Parathyroid adenoma (tissue), 2 donors: ENCODE measurements around the gene CELF6.

Experiments
- H2AFZ ChIP-seq: fragments of 300-600 bp; sonication (generic); one replicate; pipeline ENCODE4 v1.7.0; 2017; ENCODE audit warnings: antibody characterized with exemption, mild to moderate bottlenecking
- H3K27ac ChIP-seq: fragments of 300-600 bp; sonication (generic); one replicate; pipeline ENCODE4 v1.7.0; 2017
- H3K27me3 ChIP-seq: fragments of 300-600 bp; sonication (generic); one replicate; pipeline ENCODE4 v1.7.0; 2017; ENCODE audit warnings: low read length; ENCODE audit not compliant: control insufficient read depth, insufficient read depth
- H3K36me3 ChIP-seq: fragments of 300-600 bp; sonication (generic); one replicate; pipeline ENCODE4 v1.7.0; 2017; ENCODE audit warnings: low read length; ENCODE audit not compliant: control insufficient read depth, insufficient read depth
- H3K4me1 ChIP-seq: fragments of 300-600 bp; sonication (generic); one replicate; pipeline ENCODE4 v1.7.0; 2017; ENCODE audit warnings: control low read depth
- H3K4me2 ChIP-seq: fragments of 300-600 bp; sonication (generic); one replicate; pipeline ENCODE4 v1.7.0; 2017; ENCODE audit warnings: low read length
- H3K4me3 ChIP-seq: fragments of 300-600 bp; sonication (generic); one replicate; pipeline ENCODE4 v1.7.0; 2017; ENCODE audit warnings: low read depth, low read length
- H3K79me2 ChIP-seq: fragments of 300-600 bp; sonication (generic); one replicate; pipeline ENCODE4 v1.7.0; 2017; ENCODE audit warnings: control low read depth
- H3K9ac ChIP-seq: fragments of 300-600 bp; sonication (generic); one replicate; pipeline ENCODE4 v1.7.0; 2017; ENCODE audit warnings: mild to moderate bottlenecking
- H3K9me3 ChIP-seq: fragments of 300-600 bp; sonication (generic); one replicate; pipeline ENCODE4 v1.7.0; 2017; ENCODE audit warnings: low read length; ENCODE audit not compliant: control insufficient read depth
- CTCF ChIP-seq: fragments of 300-600 bp; sonication (generic); IDR thresholded peaks from one replicate; pipeline ENCODE4 v1.7.0; 2017; ENCODE audit warnings: antibody characterized with exemption, mild to moderate bottlenecking
- donor health status: primary hyperparathyroidism.

CELF6 gene

GRCh38 chr15:72265031-72265430 lies 54.9 kb downstream of the CELF6 start:
- Histone ChIP-seq H3K9ac (no peak overlapping the region), H3K4me1 (no peaks in the 10 kb centered on the region), H3K27me3 (no peaks in the 10 kb centered on the region), H3K36me3 (no peaks in the 10 kb centered on the region), H3K9me3 (no peaks in the 10 kb centered on the region), H3K4me2 (no peak overlapping the region), H2AFZ (no peak overlapping the region), H3K79me2 (no peaks in the 10 kb centered on the region), H3K4me3 (no peak overlapping the region), H3K27ac (no peak overlapping the region)
- TF ChIP-seq CTCF: no peak

GRCh38 chr15:72252663-72253299 lies 67.2 kb downstream of the CELF6 start:
- no peaks in the 10 kb centered on the region for H3K79me2 ChIP-seq
- no peak overlapping the region for H2AFZ ChIP-seq
- H3K9me3 ChIP-seq: no peaks in the 10 kb centered on the region
- H3K9ac ChIP-seq: no peak overlapping the region
- H3K27ac ChIP-seq: no peak overlapping the region
- H3K36me3 ChIP-seq: no peaks in the 10 kb centered on the region
- no peak for TF ChIP-seq CTCF
- H3K4me1 ChIP-seq: no peaks in the 10 kb centered on the region
- no peak overlapping the region for H3K4me3 ChIP-seq
- H3K4me2 ChIP-seq: no peak overlapping the region
- H3K27me3 ChIP-seq: no peaks in the 10 kb centered on the region

DNA sequence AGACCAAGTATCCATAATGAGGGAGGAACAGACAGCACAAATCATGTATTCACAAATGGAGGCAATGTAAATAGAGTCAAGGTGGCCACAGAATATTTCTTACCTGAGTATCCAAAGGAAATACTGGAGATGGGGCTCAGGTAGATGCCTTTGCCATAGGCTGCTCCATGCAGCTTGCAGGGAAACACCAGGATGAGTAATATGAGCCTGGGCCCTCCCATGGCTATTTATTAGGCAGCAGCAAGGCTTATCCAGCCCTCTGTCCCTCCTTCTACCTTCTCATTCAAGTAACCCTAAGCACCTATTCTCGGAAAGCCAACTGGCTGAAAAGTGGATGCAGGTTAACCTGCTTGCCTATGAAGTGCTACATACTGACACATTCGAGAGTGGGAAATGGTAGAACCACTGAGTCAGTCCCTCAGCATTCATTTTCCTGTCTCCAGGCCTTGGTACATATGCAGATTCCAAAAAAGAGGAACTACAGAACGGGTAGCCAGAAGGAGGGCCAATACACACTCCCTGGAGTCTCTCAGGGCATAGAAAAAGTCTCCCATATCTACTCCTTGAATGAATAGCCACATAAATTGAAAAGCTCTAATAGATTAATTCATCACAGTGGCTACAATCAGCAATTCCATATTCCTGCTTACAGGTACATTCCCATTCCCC lies 70.7 kb downstream of the CELF6 start:
- Histone ChIP-seq H3K27me3 (no peaks in the 10 kb centered on the region), H3K9me3 (no peaks in the 10 kb centered on the region), H3K9ac (no peak overlapping the region), H3K4me2 (no peak overlapping the region), H3K79me2 (no peaks in the 10 kb centered on the region), H2AFZ (no peak overlapping the region), H3K36me3 (no peaks in the 10 kb centered on the region), H3K4me3 (no peak overlapping the region), H3K27ac (no peak overlapping the region), H3K4me1 (no peaks in the 10 kb centered on the region)
- no peak for TF ChIP-seq CTCF

GRCh38 chr15:72248514-72248913 lies 71.4 kb downstream of the CELF6 start:
- Histone ChIP-seq H3K79me2 (no peaks in the 10 kb centered on the region), H3K4me1 (no peaks in the 10 kb centered on the region), H3K9me3 (no peaks in the 10 kb centered on the region), H3K36me3 (no peaks in the 10 kb centered on the region), H3K27ac (no peak overlapping the region), H2AFZ (no peak overlapping the region), H3K4me3 (no peak overlapping the region), H3K27me3 (no peaks in the 10 kb centered on the region), H3K4me2 (no peak overlapping the region), H3K9ac (no peak overlapping the region)
- TF ChIP-seq CTCF: no peak
